Keratinocyte (primary cell): Measurements from ENCODE around the gene STAB2. TPM values are rescaled to one million over a fixed set of nuclear protein-coding genes. Genes with fewer than 3 reads are reported as not detected.

Experiments
- DNase-seq: peaks from one replicate; pipeline ENCODE4 v3.0.0-alpha.2; 2011; ENCODE audit warnings: low read depth, missing footprints, low spot score
- FAIRE-seq: peaks from 2 replicates; lab custom pipeline; 2011; peaks lifted over from hg19 to GRCh38; lab: Jason Lieb, UNC
- H2AFZ ChIP-seq: 2 replicates; pipeline ENCODE4 v1.6.0; 2012; ENCODE audit warnings: low read length, control low read depth, inconsistent platforms; ENCODE audit not compliant: control insufficient read depth
- H3K27ac ChIP-seq: 2 replicates; pipeline ENCODE4 v1.5.1; 2011; ENCODE audit warnings: low read length; ENCODE audit not compliant: control insufficient read depth, insufficient read depth
- H3K27me3 ChIP-seq: 3 replicates; pipeline ENCODE4 v1.6.0; 2011; ENCODE audit warnings: low read length; ENCODE audit not compliant: control insufficient read depth, insufficient read depth; ENCODE audit errors: extremely low read depth
- H3K36me3 ChIP-seq, 2 experiments: 2 replicates in 1 of 2; 3 replicates in 1 of 2; pipeline ENCODE4 v1.5.1; 2011; ENCODE audit warnings: low read length in 2 of 2, mild to moderate bottlenecking in 1 of 2; ENCODE audit not compliant: control insufficient read depth in 2 of 2, insufficient read depth in 2 of 2; ENCODE audit errors: extremely low read depth in 1 of 2
- H3K4me1 ChIP-seq: 3 replicates; pipeline ENCODE4 v1.5.1; 2011; ENCODE audit warnings: low read length; ENCODE audit not compliant: control insufficient read depth, insufficient read depth; ENCODE audit errors: extremely low read depth
- H3K4me2 ChIP-seq: 3 replicates; pipeline ENCODE4 v1.6.0; 2011; ENCODE audit warnings: low read depth, low read length; ENCODE audit not compliant: control insufficient read depth, insufficient read depth; ENCODE audit errors: extremely low read depth
- H3K4me3 ChIP-seq, 3 experiments: fragments of 200-600 bp in 1 of 3; sonication (generic) in 1 of 3; 2 replicates in 2 of 3; 3 replicates in 1 of 3; pipeline ENCODE4 v1.5.1; 2011 to 2016; ENCODE audit warnings: low read length in 3 of 3, mild to moderate bottlenecking in 3 of 3, control low read depth in 2 of 3, inconsistent platforms in 1 of 3, low read depth in 1 of 3, mixed read lengths in 1 of 3, mixed run types in 1 of 3, moderate library complexity in 1 of 3; ENCODE audit not compliant: control insufficient read depth in 2 of 3, insufficient read depth in 2 of 3; ENCODE audit errors: extremely low read depth in 1 of 3
- H3K79me2 ChIP-seq: 2 replicates; pipeline ENCODE4 v1.6.0; 2012; ENCODE audit warnings: low read length; ENCODE audit not compliant: control insufficient read depth, insufficient read depth
- H3K9ac ChIP-seq: 3 replicates; pipeline ENCODE4 v1.6.0; 2011; ENCODE audit warnings: low read length; ENCODE audit not compliant: control insufficient read depth, insufficient read depth; ENCODE audit errors: extremely low read depth
- H3K9me1 ChIP-seq: 3 replicates; pipeline ENCODE4 v1.6.0; 2011; ENCODE audit warnings: low read length; ENCODE audit not compliant: control insufficient read depth, insufficient read depth; ENCODE audit errors: extremely low read depth
- H3K9me3 ChIP-seq: 2 replicates; pipeline ENCODE4 v1.5.1; 2012; ENCODE audit warnings: low read depth, low read length; ENCODE audit not compliant: control insufficient read depth
- H4K20me1 ChIP-seq: 3 replicates; pipeline ENCODE4 v1.6.0; 2011; ENCODE audit warnings: low read length; ENCODE audit not compliant: control insufficient read depth, insufficient read depth; ENCODE audit errors: extremely low read depth
- EZH2 ChIP-seq: IDR thresholded peaks from one replicate; pipeline ENCODE4 v1.6.1; 2012; ENCODE audit warnings: inconsistent platforms, mild to moderate bottlenecking, low read length, moderate library complexity
- dilution Hi-C: fragments of 300-500 bp; cut with MboI; formaldehyde crosslinking; loops from one replicate; pipeline ENCODE4 v1.7.0; 2020; ENCODE audit warnings: low sequenced_read_pairs; ENCODE audit not compliant: extremely low pct_ligation_motif_present
- polyA plus RNA-seq, 5 experiments: library from polyadenylated mRNA; depleted of rRNA in 3 of 5; stranded (reverse) in 3 of 5; stranded (forward) in 1 of 5; unstranded in 1 of 5; fragments of >200 nt; gene quantifications; 1 replicate in 1 of 5; 2 replicates in 3 of 5; 3 replicates in 1 of 5; pipeline versions ENCODE4 v1.2.1 to v1.2.3, GENCODE V29; 2011 to 2012; ENCODE audit warnings: missing spikeins in 2 of 5, low read depth in 1 of 5, low replicate concordance in 1 of 5
- TF ChIP-seq, protein P1 (sequence below), 3 experiments: IDR thresholded peaks in 1 of 3; conservative IDR thresholded peaks in 1 of 3; optimal IDR thresholded peaks in 1 of 3; 2 replicates in 2 of 3; 3 replicates in 1 of 3; pipeline versions ENCODE3 to v1.5.1; 2011; ENCODE audit warnings: low read length in 3 of 3, mild to moderate bottlenecking in 3 of 3, moderate library complexity in 2 of 3, control low read depth in 1 of 3, inconsistent platforms in 1 of 3; ENCODE audit not compliant: insufficient read depth in 2 of 3; ENCODE audit errors: extremely low read depth in 1 of 3

The STAB2 gene
- polyA plus RNA-seq, 1 donor (not counting 4 experiments of a cell fraction or from before 2014, with no cell fraction given) = not detected

DNA sequence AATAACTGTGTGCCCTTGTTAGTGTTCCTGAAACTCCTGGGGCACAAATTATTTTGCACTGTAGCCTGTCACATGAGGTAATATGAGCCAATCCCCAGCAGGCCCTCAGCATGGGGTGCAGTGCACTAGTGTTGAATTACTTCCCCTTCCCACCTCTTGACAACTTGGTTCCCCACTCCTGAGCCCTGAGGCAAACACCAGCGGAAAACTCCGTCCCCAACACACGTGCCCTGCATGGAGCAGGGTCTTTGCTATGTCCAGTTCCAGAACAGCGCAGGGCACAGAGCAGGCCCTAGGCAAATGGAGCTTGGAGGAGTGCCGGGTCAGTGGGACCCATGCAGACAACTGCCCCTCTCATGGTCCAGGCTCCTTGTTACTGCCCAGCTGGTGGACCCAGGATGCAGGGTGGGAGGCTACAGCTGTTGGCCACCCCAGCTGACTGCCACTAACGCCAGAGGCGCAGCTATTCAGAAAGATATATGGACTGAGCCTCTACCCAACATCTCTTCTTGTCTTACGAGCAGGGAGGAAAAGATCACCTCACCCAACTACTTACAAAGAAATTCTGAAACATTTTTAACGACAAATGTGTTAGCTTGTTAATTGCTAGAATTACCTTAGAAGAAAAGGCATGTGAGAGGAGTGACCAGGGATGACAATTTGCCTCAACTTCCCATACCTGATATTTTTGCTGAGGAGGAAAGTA, 182.3 kb downstream of the STAB2 start:
- TF ChIP-seq, protein P1, sequence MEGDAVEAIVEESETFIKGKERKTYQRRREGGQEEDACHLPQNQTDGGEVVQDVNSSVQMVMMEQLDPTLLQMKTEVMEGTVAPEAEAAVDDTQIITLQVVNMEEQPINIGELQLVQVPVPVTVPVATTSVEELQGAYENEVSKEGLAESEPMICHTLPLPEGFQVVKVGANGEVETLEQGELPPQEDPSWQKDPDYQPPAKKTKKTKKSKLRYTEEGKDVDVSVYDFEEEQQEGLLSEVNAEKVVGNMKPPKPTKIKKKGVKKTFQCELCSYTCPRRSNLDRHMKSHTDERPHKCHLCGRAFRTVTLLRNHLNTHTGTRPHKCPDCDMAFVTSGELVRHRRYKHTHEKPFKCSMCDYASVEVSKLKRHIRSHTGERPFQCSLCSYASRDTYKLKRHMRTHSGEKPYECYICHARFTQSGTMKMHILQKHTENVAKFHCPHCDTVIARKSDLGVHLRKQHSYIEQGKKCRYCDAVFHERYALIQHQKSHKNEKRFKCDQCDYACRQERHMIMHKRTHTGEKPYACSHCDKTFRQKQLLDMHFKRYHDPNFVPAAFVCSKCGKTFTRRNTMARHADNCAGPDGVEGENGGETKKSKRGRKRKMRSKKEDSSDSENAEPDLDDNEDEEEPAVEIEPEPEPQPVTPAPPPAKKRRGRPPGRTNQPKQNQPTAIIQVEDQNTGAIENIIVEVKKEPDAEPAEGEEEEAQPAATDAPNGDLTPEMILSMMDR (optimal IDR thresholded peaks at IDR 0.05 in 1 of 3, IDR thresholded peaks at IDR 0.05 in 1 of 3, conservative IDR thresholded peaks at IDR 0.05 in 1 of 3; ENCODE audit: extremely low read depth in 1 of 3, insufficient read depth in 2 of 3, low read length in 3 of 3) = no peak
- TF ChIP-seq EZH2 = no peak
- FAIRE-seq = no peak
- DNase-seq = no peak

GRCh38 chr12:103771466-103771865, 184.4 kb downstream of the STAB2 start:
- Histone ChIP-seq H3K79me2 (no peaks in the 10 kb centered on the region), H3K4me2 (no peak overlapping the region), H3K27ac (no peak overlapping the region), H3K9ac (no peak overlapping the region), H3K4me1 (no peaks in the 10 kb centered on the region), H3K27me3 (no peaks in the 10 kb centered on the region), H3K9me1 (no peaks in the 10 kb centered on the region), H3K36me3 (peaks cover 8 to 38% of the 10 kb centered on the region in 2 experiments), H3K4me3 (no peak overlapping the region), H3K9me3 (no peaks in the 10 kb centered on the region), H2AFZ (no peak overlapping the region), H4K20me1 (no peaks in the 10 kb centered on the region)
- TF ChIP-seq, protein P1 (optimal IDR thresholded peaks at IDR 0.05 in 1 of 3, IDR thresholded peaks at IDR 0.05 in 1 of 3, conservative IDR thresholded peaks at IDR 0.05 in 1 of 3; ENCODE audit: extremely low read depth in 1 of 3, insufficient read depth in 2 of 3, low read length in 3 of 3) = peak; percentile 13 to 48 (median 22)
- no peak for TF ChIP-seq EZH2
- FAIRE-seq = no peak
- no peak for DNase-seq
- dilution Hi-C loops = no loop called here

More for the DNA sequence above, 182.3 kb downstream of the STAB2 start:
- peaks cover 19 to 46% of the 10 kb centered on the region in 2 experiments for H3K36me3 ChIP-seq
- no peak overlapping the region for H3K4me3 ChIP-seq
- no peaks in the 10 kb centered on the region for H3K9me1 ChIP-seq
- no peaks in the 10 kb centered on the region for H3K79me2 ChIP-seq
- no peaks in the 10 kb centered on the region for H4K20me1 ChIP-seq
- no peaks in the 10 kb centered on the region for H3K9me3 ChIP-seq
- no peak overlapping the region for H3K27ac ChIP-seq
- H2AFZ ChIP-seq = no peak overlapping the region
- no peak overlapping the region for H3K9ac ChIP-seq
- H3K4me2 ChIP-seq = no peak overlapping the region
- H3K27me3 ChIP-seq = no peaks in the 10 kb centered on the region
- no peaks in the 10 kb centered on the region for H3K4me1 ChIP-seq
- dilution Hi-C loops = no loop called here
